Neural cell (in vitro differentiated cells): ENCODE measurements around the gene NEURL3. TPM values are rescaled to one million over a fixed set of nuclear protein-coding genes. Genes with fewer than 3 reads are reported as not detected.

Experiments
- H2AFZ ChIP-seq: fragments of 200-600, 300-800 bp; sonication (generic), shearing (Covaris generic); 2 replicates; pipeline ENCODE4 v1.6.0; 2014; ENCODE audit warnings: low read depth, mild to moderate bottlenecking, antibody characterized with exemption, low read length, moderate library complexity
- H3F3A ChIP-seq: fragments of 200-600 bp; shearing (Covaris generic); 2 replicates; pipeline ENCODE4 v1.6.1; 2016; ENCODE audit warnings: mild to moderate bottlenecking, moderate library complexity, mixed read lengths, antibody characterized with exemption, low read length; ENCODE audit not compliant: insufficient read depth, poor library complexity, severe bottlenecking
- H3K27ac ChIP-seq: fragments of 200-600, 300-800 bp; sonication (generic), shearing (Covaris generic); 2 replicates; pipeline ENCODE4 v1.5.1; 2014; ENCODE audit warnings: mild to moderate bottlenecking, low read length, moderate library complexity
- H3K27me3 ChIP-seq: fragments of 300-800, 200-600 bp; sonication (generic), shearing (Covaris generic); 2 replicates; pipeline ENCODE4 v1.6.0; 2014; ENCODE audit warnings: mild to moderate bottlenecking, low read depth, low read length, moderate library complexity; ENCODE audit not compliant: insufficient read depth
- H3K36me3 ChIP-seq: fragments of 300-800, 200-600 bp; sonication (generic), shearing (Covaris generic); 2 replicates; pipeline ENCODE4 v1.5.1; 2014; ENCODE audit warnings: mild to moderate bottlenecking, antibody characterized with exemption, low read length, moderate library complexity; ENCODE audit not compliant: insufficient read depth
- H3K4me2 ChIP-seq: fragments of 300-800, 200-600 bp; sonication (generic), shearing (Covaris generic); 2 replicates; pipeline ENCODE4 v1.6.0; 2014; ENCODE audit warnings: mild to moderate bottlenecking, low read length
- H3K4me3 ChIP-seq: fragments of 300-800, 200-600 bp; sonication (generic), shearing (Covaris generic); 2 replicates; pipeline ENCODE4 v1.5.1; 2014; ENCODE audit warnings: mild to moderate bottlenecking, low read length, moderate library complexity
- H3K79me2 ChIP-seq: fragments of 200-600 bp; shearing (Covaris generic); replicated peaks from 2 replicates; pipeline ENCODE4 v1.6.0; 2014; ENCODE audit warnings: mild to moderate bottlenecking, low read length, moderate library complexity; ENCODE audit not compliant: insufficient read depth
- H3K9ac ChIP-seq: fragments of 300-800, 200-600 bp; sonication (generic), shearing (Covaris generic); 2 replicates; pipeline ENCODE4 v1.6.1; 2016; ENCODE audit warnings: mild to moderate bottlenecking, low read length, mixed read lengths
- H3K9me2 ChIP-seq: fragments of 200-600 bp; shearing (Covaris generic); 2 replicates; pipeline ENCODE4 v1.6.1; 2016; ENCODE audit warnings: mild to moderate bottlenecking, low read length, mixed read lengths; ENCODE audit not compliant: insufficient read depth
- H3K9me3 ChIP-seq: fragments of 200-600, 300-800 bp; sonication (generic), shearing (Covaris generic); 2 replicates; pipeline ENCODE4 v1.6.1; 2016; ENCODE audit warnings: mild to moderate bottlenecking, mixed run types, low read length, moderate library complexity, mixed read lengths
- H4K20me1 ChIP-seq: fragments of 200-600 bp; shearing (Covaris generic); 2 replicates; pipeline ENCODE4 v1.6.1; 2016; ENCODE audit warnings: mild to moderate bottlenecking, mixed run types; ENCODE audit not compliant: insufficient read depth
- EP300 ChIP-seq: fragments of 450-650 bp; conservative IDR thresholded peaks from 2 replicates; pipeline ENCODE4 v1.6.1; 2014; ENCODE audit warnings: antibody characterized with exemption, mild to moderate bottlenecking, moderate library complexity; ENCODE audit not compliant: poor library complexity, severe bottlenecking
- EZH2 ChIP-seq: fragments of 200-600, 300-800 bp; shearing (Covaris generic), sonication (generic); IDR thresholded peaks from 2 replicates; pipeline ENCODE4 v1.6.1; 2014; ENCODE audit warnings: antibody characterized with exemption, low read length, borderline replicate concordance, mild to moderate bottlenecking; ENCODE audit not compliant: insufficient read depth, poor library complexity, severe bottlenecking
- MXI1 ChIP-seq: fragments of 450-650 bp; conservative IDR thresholded peaks from 2 replicates; pipeline ENCODE4 v1.6.1; 2014; ENCODE audit warnings: antibody characterized with exemption, mild to moderate bottlenecking; ENCODE audit not compliant: poor library complexity, severe bottlenecking
- RAD21 ChIP-seq: fragments of 450-650 bp; conservative IDR thresholded peaks from 2 replicates; pipeline ENCODE4 v1.6.1; 2014; ENCODE audit warnings: antibody characterized with exemption, mild to moderate bottlenecking, moderate library complexity
- SMC3 ChIP-seq: fragments of 450-650 bp; conservative IDR thresholded peaks from 2 replicates; pipeline ENCODE4 v1.6.1; 2014; ENCODE audit warnings: antibody characterized with exemption, mild to moderate bottlenecking, moderate library complexity; ENCODE audit not compliant: poor library complexity
- TAF1 ChIP-seq: IDR thresholded peaks from 2 replicates; pipeline ENCODE4 v1.6.1; 2012; ENCODE audit warnings: low read depth
- polyA plus RNA-seq: library from polyadenylated mRNA; depleted of rRNA; stranded (reverse); fragments of >200 nt; gene quantifications from 2 replicates; pipeline ENCODE4 v1.2.3, GENCODE V29; 2014
- TF ChIP-seq, protein P1 (sequence below): IDR thresholded peaks from 2 replicates; pipeline ENCODE4 v1.6.1; 2012; ENCODE audit warnings: borderline replicate concordance
- TF ChIP-seq, protein P2 (sequence below): fragments of 450-650 bp; IDR thresholded peaks from 2 replicates; pipeline ENCODE4 v1.5.1; 2014; ENCODE audit warnings: antibody characterized with exemption, mild to moderate bottlenecking, moderate library complexity; ENCODE audit not compliant: poor library complexity, severe bottlenecking

NEURL3 gene
- polyA plus RNA-seq, 1 donor from 2014 or later: not detected

DNA sequence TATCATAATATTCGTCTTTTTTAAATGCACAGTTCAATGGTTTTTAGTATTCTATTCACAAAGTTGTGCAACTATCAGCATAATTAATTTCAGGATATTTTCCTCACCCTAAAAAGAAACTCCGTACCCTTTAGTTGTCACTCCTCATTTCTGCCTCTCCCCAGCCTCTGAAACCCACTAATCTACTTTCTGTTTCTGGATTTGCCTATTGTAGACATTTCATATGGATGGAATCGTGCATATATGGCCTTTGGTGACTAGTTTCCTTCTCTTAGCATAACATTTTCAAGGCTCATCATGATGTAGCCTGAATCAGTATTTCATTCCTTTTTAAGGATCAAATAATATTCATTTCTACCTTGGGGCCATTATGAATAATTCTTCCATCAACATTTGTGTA, 18.5 kb downstream of the NEURL3 start:
- H3K27me3 ChIP-seq: no peaks in the 10 kb centered on the region
- H3K27ac ChIP-seq: no peak overlapping the region
- no peaks in the 10 kb centered on the region for H3F3A ChIP-seq
- H3K9me2 ChIP-seq: no peaks in the 10 kb centered on the region
- H3K4me3 ChIP-seq: no peak overlapping the region
- no peaks in the 10 kb centered on the region for H4K20me1 ChIP-seq
- no peak for TF ChIP-seq EZH2
- TF ChIP-seq EP300: no peak
- TF ChIP-seq, protein P1, sequence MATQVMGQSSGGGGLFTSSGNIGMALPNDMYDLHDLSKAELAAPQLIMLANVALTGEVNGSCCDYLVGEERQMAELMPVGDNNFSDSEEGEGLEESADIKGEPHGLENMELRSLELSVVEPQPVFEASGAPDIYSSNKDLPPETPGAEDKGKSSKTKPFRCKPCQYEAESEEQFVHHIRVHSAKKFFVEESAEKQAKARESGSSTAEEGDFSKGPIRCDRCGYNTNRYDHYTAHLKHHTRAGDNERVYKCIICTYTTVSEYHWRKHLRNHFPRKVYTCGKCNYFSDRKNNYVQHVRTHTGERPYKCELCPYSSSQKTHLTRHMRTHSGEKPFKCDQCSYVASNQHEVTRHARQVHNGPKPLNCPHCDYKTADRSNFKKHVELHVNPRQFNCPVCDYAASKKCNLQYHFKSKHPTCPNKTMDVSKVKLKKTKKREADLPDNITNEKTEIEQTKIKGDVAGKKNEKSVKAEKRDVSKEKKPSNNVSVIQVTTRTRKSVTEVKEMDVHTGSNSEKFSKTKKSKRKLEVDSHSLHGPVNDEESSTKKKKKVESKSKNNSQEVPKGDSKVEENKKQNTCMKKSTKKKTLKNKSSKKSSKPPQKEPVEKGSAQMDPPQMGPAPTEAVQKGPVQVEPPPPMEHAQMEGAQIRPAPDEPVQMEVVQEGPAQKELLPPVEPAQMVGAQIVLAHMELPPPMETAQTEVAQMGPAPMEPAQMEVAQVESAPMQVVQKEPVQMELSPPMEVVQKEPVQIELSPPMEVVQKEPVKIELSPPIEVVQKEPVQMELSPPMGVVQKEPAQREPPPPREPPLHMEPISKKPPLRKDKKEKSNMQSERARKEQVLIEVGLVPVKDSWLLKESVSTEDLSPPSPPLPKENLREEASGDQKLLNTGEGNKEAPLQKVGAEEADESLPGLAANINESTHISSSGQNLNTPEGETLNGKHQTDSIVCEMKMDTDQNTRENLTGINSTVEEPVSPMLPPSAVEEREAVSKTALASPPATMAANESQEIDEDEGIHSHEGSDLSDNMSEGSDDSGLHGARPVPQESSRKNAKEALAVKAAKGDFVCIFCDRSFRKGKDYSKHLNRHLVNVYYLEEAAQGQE: no peak
- no peak for TF ChIP-seq TAF1
- no peak for TF ChIP-seq SMC3
- TF ChIP-seq MXI1: no peak
- no peak for TF ChIP-seq RAD21
- TF ChIP-seq, protein P2, sequence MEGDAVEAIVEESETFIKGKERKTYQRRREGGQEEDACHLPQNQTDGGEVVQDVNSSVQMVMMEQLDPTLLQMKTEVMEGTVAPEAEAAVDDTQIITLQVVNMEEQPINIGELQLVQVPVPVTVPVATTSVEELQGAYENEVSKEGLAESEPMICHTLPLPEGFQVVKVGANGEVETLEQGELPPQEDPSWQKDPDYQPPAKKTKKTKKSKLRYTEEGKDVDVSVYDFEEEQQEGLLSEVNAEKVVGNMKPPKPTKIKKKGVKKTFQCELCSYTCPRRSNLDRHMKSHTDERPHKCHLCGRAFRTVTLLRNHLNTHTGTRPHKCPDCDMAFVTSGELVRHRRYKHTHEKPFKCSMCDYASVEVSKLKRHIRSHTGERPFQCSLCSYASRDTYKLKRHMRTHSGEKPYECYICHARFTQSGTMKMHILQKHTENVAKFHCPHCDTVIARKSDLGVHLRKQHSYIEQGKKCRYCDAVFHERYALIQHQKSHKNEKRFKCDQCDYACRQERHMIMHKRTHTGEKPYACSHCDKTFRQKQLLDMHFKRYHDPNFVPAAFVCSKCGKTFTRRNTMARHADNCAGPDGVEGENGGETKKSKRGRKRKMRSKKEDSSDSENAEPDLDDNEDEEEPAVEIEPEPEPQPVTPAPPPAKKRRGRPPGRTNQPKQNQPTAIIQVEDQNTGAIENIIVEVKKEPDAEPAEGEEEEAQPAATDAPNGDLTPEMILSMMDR: no peak
- no peak overlapping the region for H3K9ac ChIP-seq
- H3K36me3 ChIP-seq: no peaks in the 10 kb centered on the region
- H3K79me2 ChIP-seq: no peaks in the 10 kb centered on the region
- no peak overlapping the region for H2AFZ ChIP-seq
- no peak overlapping the region for H3K4me2 ChIP-seq
- H3K9me3 ChIP-seq: peaks cover 8% of the 10 kb centered on the region

DNA sequence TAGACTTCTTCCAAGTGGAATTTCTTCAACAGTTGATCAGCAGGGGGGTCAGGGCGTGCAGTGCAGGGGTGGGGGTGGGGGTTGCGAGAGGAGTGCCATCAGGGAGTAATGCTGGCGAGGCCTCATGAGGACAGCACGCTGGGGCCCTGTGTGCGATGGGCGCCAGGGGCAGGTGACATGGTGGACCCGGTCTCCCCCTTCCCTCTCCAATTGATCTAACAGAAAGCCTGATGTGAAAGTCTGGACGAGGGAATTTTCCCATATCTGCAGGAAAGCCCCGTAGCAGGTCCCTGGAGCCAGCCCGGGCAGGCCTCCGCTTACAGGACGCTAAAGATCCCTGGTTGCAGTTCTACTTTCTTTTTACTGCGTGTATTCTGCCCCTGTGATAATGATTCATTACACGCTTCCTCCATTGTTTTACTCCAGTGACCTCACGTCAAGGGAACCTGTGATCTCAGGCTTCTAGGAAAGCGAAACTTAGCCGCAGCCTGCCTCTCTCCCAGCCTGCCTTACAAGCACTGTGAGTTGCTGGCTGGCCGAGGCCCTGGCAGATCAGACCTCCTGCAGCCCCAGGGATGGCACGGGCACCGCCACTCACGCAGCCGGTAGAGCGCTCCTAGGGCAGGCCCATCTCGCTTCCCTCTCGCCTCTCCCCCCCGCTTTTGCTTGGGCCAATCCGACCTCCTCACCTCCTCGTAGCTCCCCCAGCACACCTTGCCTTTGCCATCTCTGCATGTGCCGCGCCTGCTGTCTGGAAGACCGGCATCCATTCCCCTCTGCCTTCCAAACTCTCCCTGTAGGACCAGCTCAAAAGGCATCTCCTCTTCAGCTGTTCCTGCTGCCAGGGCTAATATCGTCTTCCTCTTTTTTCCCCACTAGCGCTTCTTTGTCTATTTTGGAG, 19.2 kb downstream of the NEURL3 start:
- H3K4me2 ChIP-seq: no peak overlapping the region
- H3K27ac ChIP-seq: no peak overlapping the region

More for the DNA sequence above, 19.2 kb downstream of the NEURL3 start:
- Histone ChIP-seq H3K9me3 (peaks cover 8% of the 10 kb centered on the region), H3K36me3 (no peaks in the 10 kb centered on the region), H3K4me3 (no peak overlapping the region), H3F3A (no peaks in the 10 kb centered on the region), H3K27me3 (no peaks in the 10 kb centered on the region), H2AFZ (no peak overlapping the region), H3K9me2 (no peaks in the 10 kb centered on the region), H4K20me1 (no peaks in the 10 kb centered on the region), H3K79me2 (no peaks in the 10 kb centered on the region), H3K9ac (no peak overlapping the region)
- no peak for TF ChIP-seq SMC3
